ENCODE results near the gene HSD17B3. TPM values are rescaled to one million over a fixed set of nuclear protein-coding genes. Genes with fewer than 3 reads are reported as not detected.
"Not testable (repeated sequence)": the region's sequence is repeated elsewhere in the genome, so short reads cannot be mapped to it uniquely, and the experiment has no call there.

Gene HSD17B3
- total RNA-seq, 1 experiment from 2014 or later: not detected

DNA sequence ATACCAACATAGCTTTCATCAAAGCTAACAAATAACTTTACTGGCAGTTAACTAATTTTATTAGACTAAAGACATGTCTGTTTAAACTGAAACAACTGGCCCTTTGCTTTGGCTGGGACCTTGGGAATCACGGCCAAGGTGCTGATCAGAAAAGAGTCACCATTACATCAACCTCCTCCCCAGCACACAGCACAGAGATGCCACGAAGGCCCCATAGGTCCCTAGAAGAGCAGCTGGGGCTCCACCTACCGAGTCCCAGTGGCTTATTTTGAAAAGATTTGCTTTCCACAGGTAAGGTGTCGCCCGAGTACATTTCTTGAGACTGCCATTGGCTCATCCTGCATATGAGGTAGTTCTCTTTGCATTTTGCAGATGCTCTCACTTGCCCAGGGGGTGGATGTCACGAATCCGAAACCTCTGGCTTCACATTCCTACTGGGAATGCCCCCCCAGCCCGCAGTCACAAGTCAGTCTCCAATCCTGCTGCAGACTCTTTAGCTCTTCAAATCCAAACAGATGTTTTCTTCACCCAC is 18.8 kb upstream of the HSD17B3 start:
- Histone ChIP-seq H3K4me2 (ENCODE audit: low read depth, low read length, poor library complexity, severe bottlenecking) (no peak overlapping the region), H3K36me3 (ENCODE audit: insufficient read depth, low read length) (no peaks in the 10 kb centered on the region)

DNA sequence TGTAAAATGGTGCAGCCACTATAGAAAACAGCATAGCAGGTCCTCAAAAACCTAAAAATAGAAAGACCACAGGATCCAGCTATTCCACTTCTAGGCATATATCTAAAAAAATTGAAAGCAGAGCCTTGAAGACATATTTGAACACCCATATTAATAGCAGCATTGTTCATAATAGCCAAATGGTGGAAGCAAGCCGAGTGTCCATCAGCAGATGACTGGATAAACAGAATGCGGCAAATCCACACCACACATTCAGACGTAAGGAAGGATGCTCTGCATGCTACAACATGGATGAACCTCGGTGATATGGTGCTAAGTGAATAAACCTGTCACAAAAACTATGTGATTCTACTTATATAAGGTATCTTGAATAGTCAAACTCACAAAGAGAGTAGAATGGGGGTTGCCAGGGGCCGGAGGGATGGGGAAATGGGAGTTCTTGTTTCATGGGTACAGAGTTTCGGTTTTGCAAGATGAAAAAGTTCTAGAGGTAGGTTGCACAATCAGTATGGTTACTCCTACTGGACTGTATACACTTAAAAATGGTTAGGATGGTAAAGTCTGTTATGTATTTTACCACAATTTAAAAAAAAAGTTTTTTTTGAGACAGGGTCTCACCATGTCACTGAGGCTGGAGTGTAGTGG is 17.1 kb upstream of the HSD17B3 start:
- no peak overlapping the region for H3K27ac ChIP-seq (ENCODE audit: low read length)
- H3K79me2 ChIP-seq (ENCODE audit: low read length): no peaks in the 10 kb centered on the region

More for the DNA sequence above, 18.8 kb upstream of the HSD17B3 start:
- Histone ChIP-seq H3K79me2 (ENCODE audit: low read length) (no peaks in the 10 kb centered on the region), H3K9me3 (ENCODE audit: low read length) (no peaks in the 10 kb centered on the region), H2AFZ (ENCODE audit: low read length) (no peak overlapping the region), H3K9ac (ENCODE audit: low read length) (no peak overlapping the region), H3K27me3 (ENCODE audit: low read length) (no peaks in the 10 kb centered on the region), H3K4me1 (ENCODE audit: low read length) (no peaks in the 10 kb centered on the region), H3K9me2 (replicated peaks; ENCODE audit: insufficient read depth, low read length) (no peaks in the 10 kb centered on the region), H3K27ac (ENCODE audit: low read length) (no peak overlapping the region), H4K20me1 (ENCODE audit: insufficient read depth, low read depth, low read length) (no peaks in the 10 kb centered on the region), H3K4me3 (ENCODE audit: low read length) (no peak overlapping the region)
- DNase-seq: no peak

DNA sequence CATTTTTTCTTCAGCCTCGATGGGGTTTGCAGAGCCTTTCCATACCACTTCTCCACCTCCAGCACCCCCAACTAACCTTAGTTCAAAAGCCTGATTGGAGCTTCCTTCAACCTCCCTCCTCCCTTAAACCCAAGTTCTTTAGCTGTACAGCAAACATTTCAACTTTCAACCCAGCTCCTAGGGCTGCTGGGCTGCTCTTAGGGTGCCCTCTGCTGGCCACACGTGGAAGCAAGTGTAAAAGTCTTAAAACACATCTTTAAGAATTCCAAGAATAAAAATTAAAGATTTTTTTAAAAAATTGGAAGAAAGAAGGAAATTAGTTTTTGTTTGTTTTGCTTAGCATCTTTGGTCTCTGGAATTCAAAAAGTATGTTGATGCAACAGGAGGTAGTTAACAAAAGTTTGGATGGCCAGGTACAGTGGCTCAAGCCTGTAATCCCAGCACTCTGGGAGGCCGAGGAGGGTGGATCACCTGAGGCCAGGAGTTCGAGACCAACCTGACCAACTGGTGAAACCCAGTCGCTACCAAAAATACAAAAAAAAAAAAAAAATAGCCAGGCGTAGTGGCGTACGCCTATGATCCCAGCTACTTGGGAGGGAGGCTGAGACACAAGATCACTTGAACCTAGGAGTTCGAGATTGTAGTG is 15.5 kb upstream of the HSD17B3 start:
- Histone ChIP-seq H3K4me1 (ENCODE audit: low read length) (no peaks in the 10 kb centered on the region), H3K9me3 (ENCODE audit: low read length) (0 out of 2 replicates have a peak, but pooled peaks cover 5% of the 10 kb centered on the region), H3K79me2 (ENCODE audit: low read length) (no peaks in the 10 kb centered on the region), H3K9ac (ENCODE audit: low read length) (no peak overlapping the region), H3K27me3 (ENCODE audit: low read length) (no peaks in the 10 kb centered on the region), H2AFZ (ENCODE audit: low read length) (no peak overlapping the region), H3K4me2 (ENCODE audit: low read depth, low read length, poor library complexity, severe bottlenecking) (no peak overlapping the region), H3K4me3 (ENCODE audit: low read length) (no peak overlapping the region), H3K9me2 (replicated peaks; ENCODE audit: insufficient read depth, low read length) (no peaks in the 10 kb centered on the region), H3K36me3 (ENCODE audit: insufficient read depth, low read length) (no peaks in the 10 kb centered on the region), H4K20me1 (ENCODE audit: insufficient read depth, low read depth, low read length) (no peaks in the 10 kb centered on the region), H3K27ac (ENCODE audit: low read length) (no peak overlapping the region)
- peak; percentile 78 for DNase-seq

More for the DNA sequence above, 17.1 kb upstream of the HSD17B3 start:
- H3K4me2 ChIP-seq (ENCODE audit: low read depth, low read length, poor library complexity, severe bottlenecking): no peak overlapping the region
- H3K4me3 ChIP-seq (ENCODE audit: low read length): no peak overlapping the region
- no peak overlapping the region for H3K9ac ChIP-seq (ENCODE audit: low read length)
- H3K4me1 ChIP-seq (ENCODE audit: low read length): no peaks in the 10 kb centered on the region
- no peaks in the 10 kb centered on the region for H3K9me3 ChIP-seq (ENCODE audit: low read length)
- H4K20me1 ChIP-seq (ENCODE audit: insufficient read depth, low read depth, low read length): no peaks in the 10 kb centered on the region
- H2AFZ ChIP-seq (ENCODE audit: low read length): no peak overlapping the region
- H3K27me3 ChIP-seq (ENCODE audit: low read length): no peaks in the 10 kb centered on the region
- no peaks in the 10 kb centered on the region for H3K36me3 ChIP-seq (ENCODE audit: insufficient read depth, low read length)
- no peak for DNase-seq
- H3K9me2 ChIP-seq (replicated peaks; ENCODE audit: insufficient read depth, low read length): no peaks in the 10 kb centered on the region

DNA sequence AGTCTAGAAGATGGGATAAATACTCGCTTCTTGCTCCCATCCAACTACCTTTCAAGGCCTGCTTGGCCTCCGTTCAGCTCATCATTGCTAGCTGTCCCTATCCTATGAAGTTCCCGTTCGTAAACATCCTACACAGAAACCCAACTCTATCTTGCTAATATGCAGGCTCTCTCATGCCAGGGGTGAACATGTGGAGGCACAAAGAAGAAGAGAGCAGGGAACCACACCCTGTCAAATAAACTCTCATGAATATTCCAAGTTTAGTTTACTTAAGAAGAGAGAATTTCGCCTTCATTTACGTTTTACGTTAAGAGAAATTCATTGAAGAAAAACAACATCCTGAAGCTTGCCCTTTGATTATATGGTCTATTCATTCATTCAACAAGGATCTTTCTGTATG is 7.9 kb upstream of the HSD17B3 start:
- no peaks in the 10 kb centered on the region for H3K27me3 ChIP-seq (ENCODE audit: low read length)
- no peaks in the 10 kb centered on the region for H3K4me1 ChIP-seq (ENCODE audit: low read length)
- H3K4me3 ChIP-seq (ENCODE audit: low read length): no peak overlapping the region
- no peaks in the 10 kb centered on the region for H3K36me3 ChIP-seq (ENCODE audit: insufficient read depth, low read length)
- no peak overlapping the region for H3K27ac ChIP-seq (ENCODE audit: low read length)
- H3K9ac ChIP-seq (ENCODE audit: low read length): no peak overlapping the region
- H3K4me2 ChIP-seq (ENCODE audit: low read depth, low read length, poor library complexity, severe bottlenecking): no peak overlapping the region
- 0 out of 2 replicates have a peak, but pooled peaks cover 5% of the 10 kb centered on the region for H3K9me3 ChIP-seq (ENCODE audit: low read length)
- H3K9me2 ChIP-seq (replicated peaks; ENCODE audit: insufficient read depth, low read length): no peaks in the 10 kb centered on the region
- no peak for DNase-seq
- H2AFZ ChIP-seq (ENCODE audit: low read length): no peak overlapping the region
- H3K79me2 ChIP-seq (ENCODE audit: low read length): no peaks in the 10 kb centered on the region
- no peaks in the 10 kb centered on the region for H4K20me1 ChIP-seq (ENCODE audit: insufficient read depth, low read depth, low read length)

DNA sequence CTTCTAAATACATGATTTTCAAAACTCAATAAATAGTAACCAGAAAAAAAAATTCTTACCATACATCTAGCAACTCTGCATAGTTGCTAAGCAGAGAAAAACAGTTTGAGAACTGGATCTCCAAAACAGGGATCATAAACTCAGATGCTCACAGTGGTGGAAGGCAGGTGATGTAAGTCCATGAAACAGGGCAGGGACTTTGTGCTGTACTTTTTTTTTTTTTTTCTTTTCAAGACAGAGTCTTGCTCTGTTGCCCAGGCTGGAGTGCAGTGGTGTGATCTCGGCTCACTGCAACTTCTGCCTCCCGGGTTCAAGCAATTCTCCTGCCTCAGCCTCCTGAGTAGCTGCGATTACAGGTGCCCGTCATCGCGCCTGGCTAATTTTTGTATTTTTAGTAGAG is 5.0 kb upstream of the HSD17B3 start:
- H3K27me3 ChIP-seq (ENCODE audit: low read length); H3K4me3 ChIP-seq (ENCODE audit: low read length); H3K36me3 ChIP-seq (ENCODE audit: insufficient read depth, low read length); H4K20me1 ChIP-seq (ENCODE audit: insufficient read depth, low read depth, low read length); DNase-seq; H3K27ac ChIP-seq (ENCODE audit: low read length); H2AFZ ChIP-seq (ENCODE audit: low read length); H3K79me2 ChIP-seq (ENCODE audit: low read length); H3K4me1 ChIP-seq (ENCODE audit: low read length); H3K9me3 ChIP-seq (ENCODE audit: low read length); H3K4me2 ChIP-seq (ENCODE audit: low read depth, low read length, poor library complexity, severe bottlenecking); H3K9me2 ChIP-seq (replicated peaks; ENCODE audit: insufficient read depth, low read length); H3K9ac ChIP-seq (ENCODE audit: low read length): not testable (repeated sequence)

DNA sequence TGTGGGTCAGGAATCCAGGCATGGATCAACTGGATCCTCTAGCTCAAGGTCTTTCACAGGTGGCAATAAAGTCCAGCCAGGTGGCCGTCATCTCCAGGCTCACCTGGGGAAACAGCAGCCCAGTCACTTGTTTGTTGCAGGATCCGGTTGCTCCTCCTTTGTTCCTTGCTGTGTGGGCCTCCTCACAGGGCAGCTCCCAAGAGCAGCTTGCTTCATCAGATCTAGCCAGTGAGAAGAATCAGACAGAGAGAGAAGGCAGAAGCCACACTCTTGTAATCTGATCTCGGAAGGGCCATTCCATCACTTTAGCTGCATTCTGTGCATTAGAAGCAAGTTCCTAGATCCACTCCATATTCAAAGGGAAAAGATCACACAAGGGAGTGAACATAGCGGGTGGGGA is 3.2 kb upstream of the HSD17B3 start:
- Histone ChIP-seq H3K27ac (ENCODE audit: low read length) (no peak overlapping the region), H2AFZ (ENCODE audit: low read length) (no peak overlapping the region), H3K36me3 (ENCODE audit: insufficient read depth, low read length) (no peaks in the 10 kb centered on the region), H3K79me2 (ENCODE audit: low read length) (no peaks in the 10 kb centered on the region), H3K4me2 (ENCODE audit: low read depth, low read length, poor library complexity, severe bottlenecking) (no peak overlapping the region), H3K9ac (ENCODE audit: low read length) (no peak overlapping the region), H3K4me3 (ENCODE audit: low read length) (no peak overlapping the region), H3K9me3 (ENCODE audit: low read length) (no peaks in the 10 kb centered on the region), H3K4me1 (ENCODE audit: low read length) (no peaks in the 10 kb centered on the region), H3K27me3 (ENCODE audit: low read length) (no peaks in the 10 kb centered on the region), H3K9me2 (replicated peaks; ENCODE audit: insufficient read depth, low read length) (no peaks in the 10 kb centered on the region), H4K20me1 (ENCODE audit: insufficient read depth, low read depth, low read length) (no peaks in the 10 kb centered on the region)
- DNase-seq: no peak

DNA sequence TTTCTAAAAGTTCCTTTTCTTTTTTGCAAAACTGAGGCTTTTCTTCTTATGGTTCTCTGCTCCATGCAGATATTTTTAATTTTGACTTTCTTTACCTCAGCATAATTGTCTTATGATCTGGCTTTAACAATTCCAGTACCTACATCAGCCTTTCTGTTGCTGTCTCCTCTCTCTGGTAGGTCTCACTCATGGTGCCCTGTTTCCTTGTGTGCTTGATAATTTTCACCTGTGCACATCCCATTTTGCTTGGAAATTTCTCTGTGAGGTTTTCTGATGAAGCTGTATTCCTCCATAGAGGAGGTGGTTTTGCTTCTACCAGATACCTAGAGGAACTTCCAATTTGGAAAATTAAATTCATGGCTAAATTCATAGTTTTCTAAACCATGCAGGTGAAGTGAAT is 2.3 kb upstream of the HSD17B3 start:
- H3K9me2 ChIP-seq (replicated peaks; ENCODE audit: insufficient read depth, low read length): no peaks in the 10 kb centered on the region
- H3K79me2 ChIP-seq (ENCODE audit: low read length): no peaks in the 10 kb centered on the region
- no peak overlapping the region for H2AFZ ChIP-seq (ENCODE audit: low read length)
- no peak overlapping the region for H3K4me2 ChIP-seq (ENCODE audit: low read depth, low read length, poor library complexity, severe bottlenecking)
- no peaks in the 10 kb centered on the region for H3K27me3 ChIP-seq (ENCODE audit: low read length)
- no peak overlapping the region for H3K27ac ChIP-seq (ENCODE audit: low read length)
- H3K36me3 ChIP-seq (ENCODE audit: insufficient read depth, low read length): no peaks in the 10 kb centered on the region
- H4K20me1 ChIP-seq (ENCODE audit: insufficient read depth, low read depth, low read length): no peaks in the 10 kb centered on the region
- H3K9ac ChIP-seq (ENCODE audit: low read length): no peak overlapping the region
- DNase-seq: no peak
- no peak overlapping the region for H3K4me3 ChIP-seq (ENCODE audit: low read length)
- H3K9me3 ChIP-seq (ENCODE audit: low read length): no peaks in the 10 kb centered on the region
- no peaks in the 10 kb centered on the region for H3K4me1 ChIP-seq (ENCODE audit: low read length)

DNA sequence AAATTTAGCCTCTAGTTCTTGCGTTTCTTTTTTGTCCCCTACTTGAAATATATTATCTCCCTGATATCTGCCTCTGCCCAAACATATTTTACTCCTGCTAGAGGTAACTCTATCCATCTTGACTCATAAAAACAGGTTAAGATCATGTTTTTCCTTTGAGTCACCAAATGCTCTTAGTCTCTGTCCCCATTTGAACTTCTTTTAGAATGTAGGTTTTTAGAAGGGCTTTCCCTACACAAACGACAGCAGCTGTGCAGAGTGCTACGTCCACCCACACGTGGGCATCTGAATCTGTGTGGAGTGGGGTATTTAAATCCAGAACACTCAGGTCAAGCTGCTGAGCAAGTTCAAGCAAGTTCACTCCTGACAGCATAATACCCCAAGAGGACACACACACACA is 2.2 kb downstream of the HSD17B3 start:
- no peaks in the 10 kb centered on the region for H3K9me2 ChIP-seq (replicated peaks; ENCODE audit: insufficient read depth, low read length)
- H3K4me3 ChIP-seq (ENCODE audit: low read length): no peak overlapping the region
- H3K36me3 ChIP-seq (ENCODE audit: insufficient read depth, low read length): no peaks in the 10 kb centered on the region
- no peaks in the 10 kb centered on the region for H3K9me3 ChIP-seq (ENCODE audit: low read length)
- H4K20me1 ChIP-seq (ENCODE audit: insufficient read depth, low read depth, low read length): no peaks in the 10 kb centered on the region
- DNase-seq: no peak
- H3K4me1 ChIP-seq (ENCODE audit: low read length): no peaks in the 10 kb centered on the region
- H3K27me3 ChIP-seq (ENCODE audit: low read length): no peaks in the 10 kb centered on the region
- H3K9ac ChIP-seq (ENCODE audit: low read length): no peak overlapping the region
- no peak overlapping the region for H2AFZ ChIP-seq (ENCODE audit: low read length)
- H3K27ac ChIP-seq (ENCODE audit: low read length): no peak overlapping the region
- H3K4me2 ChIP-seq (ENCODE audit: low read depth, low read length, poor library complexity, severe bottlenecking): no peak overlapping the region
- H3K79me2 ChIP-seq (ENCODE audit: low read length): no peaks in the 10 kb centered on the region
